Heart right ventricle (tissue), 16 donors: ENCODE results near the gene TMEM35B. TPM values are rescaled to one million over a fixed set of nuclear protein-coding genes. Genes with fewer than 3 reads are reported as not detected.
"Not testable (repeated sequence)": the region's sequence is repeated elsewhere in the genome, so short reads cannot be mapped to it uniquely, and the experiment has no call there.

Experiments used
- ATAC-seq, 8 donors: fragments of 200-7000 bp; cut with Tn5 transposase; one replicate each; pipeline ENCODE4 v1.9.1; 2020; ENCODE audit warnings: mild to moderate bottlenecking in 8 of 8, moderate library complexity in 8 of 8, moderate number of reproducible peaks in 1 of 8
- DNase-seq, 2 donors: peaks; one replicate each; pipeline ENCODE4 v3.0.0-alpha.2; 2020
- H3K27ac ChIP-seq, 10 donors: fragments of 200-600 bp; sonication (generic) in 2 of 10; one replicate each; pipeline versions ENCODE4 v1.5.0 to v1.8.0; 2020 to 2022; ENCODE audit warnings: mild to moderate bottlenecking in 3 of 10
- H3K27me3 ChIP-seq, 7 donors: fragments of 200-600 bp; one replicate each; pipeline ENCODE4 v1.8.0; 2021 to 2022; ENCODE audit warnings: mild to moderate bottlenecking in 2 of 7
- H3K36me3 ChIP-seq, 9 donors: fragments of 200-600 bp; sonication (generic) in 1 of 9; one replicate each; pipeline versions ENCODE4 v1.5.0 to v1.8.0; 2020 to 2022; ENCODE audit warnings: mild to moderate bottlenecking in 2 of 9
- H3K4me1 ChIP-seq, 9 donors: fragments of 200-600 bp; sonication (generic) in 1 of 9; one replicate each; pipeline versions ENCODE4 v1.5.0 to v1.8.0; 2020 to 2022; ENCODE audit warnings: mild to moderate bottlenecking in 4 of 9
- H3K4me3 ChIP-seq, 10 donors: fragments of 200-600 bp; sonication (generic) in 2 of 10; one replicate each; pipeline versions ENCODE4 v1.5.0 to v1.8.0; 2020 to 2022; ENCODE audit warnings: mild to moderate bottlenecking in 7 of 10, moderate library complexity in 2 of 10
- H3K9me3 ChIP-seq, 11 donors: fragments of 200-600 bp in 10 of 11; sonication (generic) in 2 of 11; one replicate each; pipeline versions ENCODE4 v1.5.0 to v1.8.0; 2013 to 2022; ENCODE audit warnings: mild to moderate bottlenecking in 2 of 11, control low read depth in 1 of 11, moderate library complexity in 1 of 11
- CTCF ChIP-seq, 9 donors: fragments of 200-600 bp; sonication (generic) in 2 of 9; IDR thresholded peaks; one replicate each; pipeline versions ENCODE4 v1.5.0 to v1.8.0; 2021 to 2022; ENCODE audit warnings: antibody characterized with exemption in 9 of 9, mild to moderate bottlenecking in 5 of 9, moderate library complexity in 1 of 9
- WGBS, 2 donors: extraction: QIAGEN DNeasy Blood & Tissue Kit; methylation state at CpG; one replicate each; pipeline ENCODE4 v1.1.7; 2013; ENCODE audit warnings: inconsistent platforms in 1 of 2; 5-methylcytosine and 5-hydroxymethylcytosine counted together
- intact Hi-C, 10 donors: fragments of 100-400 bp; cut with DNase I; formaldehyde crosslinking; loops; one replicate each; pipeline versions ENCODE4 v1.11.1 to v1.14.2; 2022
- polyA plus RNA-seq, 2 donors: library from polyadenylated mRNA; stranded (reverse); fragments of 200-250 nt; gene quantifications; one replicate each; pipeline ENCODE4 v1.2.3, GENCODE V29; 2013
- total RNA-seq, 10 donors: library from RNA; stranded (reverse); fragmentation: NEBNext Ultra II Directional in 3 of 10; extraction: Animal tissue kit (Norgen Biotek cat#: 25700) in 3 of 10; gene quantifications; one replicate each; pipeline versions ENCODE4 v1.2.1 to v1.2.4, GENCODE V29; 2021 to 2023
- donor health status: Arrhythmogenic right ventricular cardiomyopathy.
- donor health status: ischemic (EF 13 %, LVEDD 7.1; RV severe dilation, severe dysfunction).
- donor health status: healthy with polysubstance abuse.
- donor health status: DM: no; HTN: yes; CAD: no.
- donor health status: DM: no; HTN: no; CAD: no.
- donor health status: ischemic (EF 25% LVEDD 6.9; RV normal size, moderate dysfunction).
- donor health status: ischemic (EF 25% LVEDD 5.7; RV mildly dilated, moderate dysfunction).
- donor health status: healthy.
- donor health status: DM: yes; HTN: yes; CAD: no.
- donor health status: Ischemic cardiomyopathy.
- donor health status: ischemic (EF 35%, LVEDD 5.7; RV mildly dilated, moderate dysfunction).
- donor health status: nonischemic (EF 11% LVEDD 7.7; RV severe dilation, severe dysfunction).
- donor health status: DM: yes; HTN: yes; CAD: no.
- donor health status: PGD.
- donor health status: ischemic (EF 29% LVEDD 5.4; RV normal size, mild dysfunction).
- donor health status: nonischemic (EF 23%, LVEDD 6.1; RV moderate dilation, normal function).

TMEM35B gene
- total and polyA plus RNA-seq, 12 donors = 4.9 to 26.7 (median 7.0) TPM

GRCh38 chr1:34988581-34988980 lies 3.4 kb upstream of the TMEM35B start:
- intact Hi-C loops = loop anchor here in 4 of 10 donors (5.0 to 10.0 kb wide), 3 partner anchors 124 to 201 kb away; partner anchors contain the start of gene SMIM12 (in 1 of the 4)
- no peak overlapping the region for H3K4me3 ChIP-seq
- no peak for DNase-seq
- no peaks in the 10 kb centered on the region for H3K9me3 ChIP-seq
- no peaks in the 10 kb centered on the region for H3K27me3 ChIP-seq
- peaks cover 2 to 23% (median 17%) of the 10 kb centered on the region in 9 donors for H3K4me1 ChIP-seq
- ATAC-seq = no peak
- H3K36me3 ChIP-seq = peaks cover 0 to 65% (median 21%) of the 10 kb centered on the region in 9 donors
- TF ChIP-seq CTCF (IDR thresholded peaks at IDR 0.05) = no peak
- no peak overlapping the region for H3K27ac ChIP-seq

- Histone ChIP-seq H3K27ac (no peak overlapping the region), H3K36me3 (peaks cover 0 to 61% (median 21%) of the 10 kb centered on the region in 9 donors), H3K4me3 (no peak overlapping the region), H3K4me1 (peaks cover 4 to 28% (median 21%) of the 10 kb centered on the region in 9 donors), H3K9me3 (no peaks in the 10 kb centered on the region), H3K27me3 (no peaks in the 10 kb centered on the region)
- ATAC-seq (no peak), DNase-seq (no peak)
- 80 to 83% methylated on average over 2 of the region's 2 CpGs for WGBS, 2 donors
- intact Hi-C loops = loop anchor here in 4 of 10 donors (5.0 to 10.0 kb wide), 3 partner anchors 123 to 201 kb away; partner anchors contain the start of gene SMIM12 (in 1 of the 4)
- no peak for TF ChIP-seq CTCF (IDR thresholded peaks at IDR 0.05)
These were observed 3.0 kb upstream of the TMEM35B start for GRCh38 chr1:34988147-34988546.

- intact Hi-C loops = loop anchor here in 4 of 10 donors (5.0 to 10.0 kb wide), 3 partner anchors 122 to 200 kb away; partner anchors contain the start of gene SMIM12 (in 1 of the 4)
- Histone ChIP-seq H3K9me3 (no peaks in the 10 kb centered on the region), H3K4me1 (peaks cover 5 to 34% (median 27%) of the 10 kb centered on the region in 9 donors), H3K4me3 (no peak overlapping the region), H3K27ac (no peak overlapping the region), H3K36me3 (peaks cover 0 to 61% (median 21%) of the 10 kb centered on the region in 9 donors), H3K27me3 (no peaks in the 10 kb centered on the region)
- ATAC-seq (no peak), DNase-seq (no peak)
- TF ChIP-seq CTCF (IDR thresholded peaks at IDR 0.05) = no peak
- whole genome bisulfite sequencing, 2 donors = 95 to 97% methylated on average over 2 of the region's 2 CpGs
These were observed 1.9 kb upstream of the TMEM35B start for GRCh38 chr1:34987018-34987417.

GRCh38 chr1:34985609-34985904 lies 410 bp upstream of the TMEM35B start:
- Histone ChIP-seq H3K27ac (peak overlapping the region; percentile 80 to 98 (median 96)), H3K4me3 (peak overlapping the region; percentile 62 to 92 (median 81)), H3K36me3 (peaks cover 0 to 61% (median 19%) of the 10 kb centered on the region in 9 donors), H3K4me1 (peaks cover 5 to 34% (median 27%) of the 10 kb centered on the region in 9 donors)
- intact Hi-C loops = loop anchor here in 4 of 10 donors (5.0 to 10.0 kb wide), 3 partner anchors 121 to 198 kb away; partner anchors contain the start of gene SMIM12 (in 1 of the 4)
- not testable (repeated sequence) for DNase-seq, H3K27me3 ChIP-seq, H3K9me3 ChIP-seq
- peak in 4 of 8 donors; percentile 27 to 53 (median 37) for ATAC-seq
- 43 to 50% methylated on average over 3 of the region's 3 CpGs for WGBS, 2 donors

GRCh38 chr1:34984435-34984792 lies 733 bp downstream of the TMEM35B start:
- Histone ChIP-seq H3K27me3 (no peaks in the 10 kb centered on the region), H3K9me3 (no peaks in the 10 kb centered on the region), H3K4me3 (peak overlapping the region; percentile 62 to 92 (median 81)), H3K27ac (peak overlapping the region; percentile 80 to 98 (median 96)), H3K36me3 (peaks cover 0 to 52% (median 13%) of the 10 kb centered on the region in 9 donors), H3K4me1 (peaks cover 5 to 34% (median 27%) of the 10 kb centered on the region in 9 donors)
- ATAC-seq (peak in 5 of 8 donors; percentile 35 to 56 (median 46)), DNase-seq (no peak)
- 5 to 6% methylated on average over 4 of the region's 4 CpGs for WGBS, 2 donors
- TF ChIP-seq CTCF (IDR thresholded peaks at IDR 0.05) = no peak
- intact Hi-C loops = loop anchor here in 5 of 10 donors (5.0 to 10.0 kb wide), 3 partner anchors 120 to 197 kb away; partner anchors contain the start of gene SMIM12 (in 1 of the 5)
